GM11168 (cell line): ENCODE measurements around the gene CLEC12A.

Source experiments
- in situ Hi-C: fragments of 300-500 bp; cut with MboI; formaldehyde crosslinking; loops from one replicate; pipeline ENCODE4 v1.12.0; 2022; ENCODE audit warnings: low sequenced_read_pairs; ENCODE audit not compliant: unreplicated experiment

The CLEC12A gene

DNA sequence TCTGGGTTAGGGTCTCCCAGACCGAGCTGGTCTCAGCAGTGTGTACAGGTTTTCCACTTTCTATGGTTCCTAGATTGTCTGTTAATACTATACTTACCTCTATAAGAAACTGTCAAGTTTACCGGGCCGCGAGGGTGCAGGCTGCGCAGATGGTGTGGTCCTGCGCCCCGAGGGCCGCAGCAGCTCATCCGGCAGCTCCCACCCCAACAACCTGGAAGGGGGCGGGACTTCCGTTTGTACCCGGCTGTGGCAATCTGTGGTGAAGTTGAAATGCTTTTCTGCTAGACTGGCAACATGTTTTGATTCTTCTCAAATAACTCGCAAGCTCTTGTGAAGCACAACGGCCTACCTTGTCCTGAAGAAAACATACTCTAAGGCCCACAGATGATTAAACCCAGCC, 59.2 kb downstream of the CLEC12A start, which contains the start of gene CLEC9A:
CLEC9A (plus strand) TSS at position 237 of the 400 bp plus-strand sequence. CDS start 22,006 bp downstream, outside the sequence.
- in situ Hi-C loops = no loop called here

GRCh38 chr12:10031321-10031720, 60.1 kb downstream of the CLEC12A start:
- in situ Hi-C loops = no loop called here

DNA sequence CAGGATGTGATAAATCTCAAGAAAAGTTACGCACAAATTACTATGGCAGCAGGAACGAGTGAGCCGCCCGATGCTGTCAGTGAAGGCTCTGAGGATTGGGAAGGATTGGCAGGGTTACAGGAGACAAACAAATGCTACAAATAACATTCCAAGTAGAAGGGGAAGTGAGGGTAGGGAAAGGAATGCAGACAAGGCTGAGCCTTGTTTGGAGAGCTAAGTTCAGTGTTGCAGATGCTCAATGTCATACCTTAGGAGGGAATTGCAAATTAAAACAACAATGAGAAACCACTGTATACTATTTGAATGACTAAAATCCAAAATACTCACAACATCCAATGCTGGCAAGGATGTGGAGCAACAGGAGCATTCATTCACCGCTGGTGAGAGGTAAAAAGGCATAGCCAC, 60.6 kb downstream of the CLEC12A start:
- in situ Hi-C loops = no loop called here

GRCh38 chr12:10033783-10034545, 62.8 kb downstream of the CLEC12A start:
- in situ Hi-C loops = no loop called here
